Measurements from ENCODE around the gene ZNF831. TPM values are rescaled to one million over a fixed set of nuclear protein-coding genes. Genes with fewer than 3 reads are reported as not detected.

ZNF831 gene
- total RNA-seq, 1 experiment from 2014 or later = 0.15 TPM

GRCh38 chr20:59120491-59120890 lies 43.1 kb upstream of the ZNF831 start:
- ATAC-seq = no peak
- Histone ChIP-seq H2AFZ (ENCODE audit: low read depth, low read length, poor library complexity, severe bottlenecking) (no peak overlapping the region), H3K9me2 (ENCODE audit: insufficient read depth) (no peaks in the 10 kb centered on the region), H3K4me2 (ENCODE audit: low read length) (no peak overlapping the region), H3K4me3 (replicated peaks in 1 of 2; ENCODE audit: low read depth in 1 of 2, low read length in 2 of 2) (no peak overlapping the region), H3K36me3 (ENCODE audit: control insufficient read depth in 1 of 2, insufficient read depth in 2 of 2, low read length in 2 of 2) (no peaks in the 10 kb centered on the region), H4K20me1 (ENCODE audit: insufficient read depth) (no peaks in the 10 kb centered on the region), H3K27ac (ENCODE audit: low read depth, low read length) (no peak overlapping the region), H3K79me2 (ENCODE audit: insufficient read depth, low read length) (no peaks in the 10 kb centered on the region), H3K9me3 (ENCODE audit: control insufficient read depth in 1 of 2, insufficient read depth in 1 of 2, low read depth in 1 of 2, low read length in 2 of 2) (peaks cover 0 to 6% of the 10 kb centered on the region in 2 experiments; a peak in 1 of 4 replicates), H3K27me3 (ENCODE audit: insufficient read depth, low read length) (peaks cover 30% of the 10 kb centered on the region; the same call in 1 of the 2 replicates), H3K9ac (ENCODE audit: low read length) (no peak overlapping the region), H3K4me1 (ENCODE audit: control insufficient read depth in 1 of 2, insufficient read depth in 2 of 2, low read length in 2 of 2) (no peaks in the 10 kb centered on the region)
- no TSS peak for BruUV-seq (replicated peaks)
- DNase-seq (ENCODE audit: low read depth, low spot score) = no peak
- CTCF ChIA-PET = no interaction called here
- RAD21 ChIA-PET (ENCODE audit: low non-redundant PET in 1 of 2, low total read pairs in 2 of 2, uncharacterized antibody in 2 of 2, unreplicated experiment in 2 of 2) = no interaction called here
- POLR2A ChIA-PET = no interaction called here
- intact Hi-C loops (cut with micrococcal nuclease) = no loop called here
- TF ChIP-seq CTCF (IDR thresholded peaks at IDR 0.05 in 2 of 3, conservative IDR thresholded peaks at IDR 0.05 in 1 of 3; ENCODE audit: borderline replicate concordance in 1 of 3, insufficient read depth in 1 of 3, low read depth in 2 of 3, low read length in 2 of 3) = no peak
- no peak for TF ChIP-seq TCF7L2 (IDR thresholded peaks at IDR 0.05; ENCODE audit: borderline replicate concordance, extremely low read depth, insufficient read depth, insufficient read length)
- TF ChIP-seq ATF3 (IDR thresholded peaks at IDR 0.05) = no peak
- TF ChIP-seq EZH2phosphoT487 (IDR thresholded peaks at IDR 0.05; ENCODE audit: borderline replicate concordance) = no peak
- no peak for TF ChIP-seq POLR2AphosphoS5 (IDR thresholded peaks at IDR 0.05; ENCODE audit: low read depth, low read length)

- H3K9ac ChIP-seq (ENCODE audit: low read length) = no peak overlapping the region
- TF ChIP-seq SRF (IDR thresholded peaks at IDR 0.05; ENCODE audit: low read depth) = no peak
- intact Hi-C loops (cut with micrococcal nuclease) = no loop called here
- no peak overlapping the region for H3K4me3 ChIP-seq (replicated peaks in 1 of 2; ENCODE audit: low read depth in 1 of 2, low read length in 2 of 2)
- H2AFZ ChIP-seq (ENCODE audit: low read depth, low read length, poor library complexity, severe bottlenecking) = no peak overlapping the region
- BruUV-seq (replicated peaks) = no TSS peak
- H3K9me2 ChIP-seq (ENCODE audit: insufficient read depth) = no peaks in the 10 kb centered on the region
- no peak overlapping the region for H3K27ac ChIP-seq (ENCODE audit: low read depth, low read length)
- no peaks in the 10 kb centered on the region for H3K36me3 ChIP-seq (ENCODE audit: control insufficient read depth in 1 of 2, insufficient read depth in 2 of 2, low read length in 2 of 2)
- no peaks in the 10 kb centered on the region for H4K20me1 ChIP-seq (ENCODE audit: insufficient read depth)
- peaks cover 0 to 6% of the 10 kb centered on the region in 2 experiments; a peak in 1 of 4 replicates for H3K9me3 ChIP-seq (ENCODE audit: control insufficient read depth in 1 of 2, insufficient read depth in 1 of 2, low read depth in 1 of 2, low read length in 2 of 2)
- H3K79me2 ChIP-seq (ENCODE audit: insufficient read depth, low read length) = no peaks in the 10 kb centered on the region
- no peak for ATAC-seq
- no peak overlapping the region for H3K4me2 ChIP-seq (ENCODE audit: low read length)
- RAD21 ChIA-PET (ENCODE audit: low non-redundant PET in 1 of 2, low total read pairs in 2 of 2, uncharacterized antibody in 2 of 2, unreplicated experiment in 2 of 2) = no interaction called here
- DNase-seq (ENCODE audit: low read depth, low spot score) = no peak
- no peaks in the 10 kb centered on the region for H3K4me1 ChIP-seq (ENCODE audit: control insufficient read depth in 1 of 2, insufficient read depth in 2 of 2, low read length in 2 of 2)
- H3K27me3 ChIP-seq (ENCODE audit: insufficient read depth, low read length) = peaks cover 30% of the 10 kb centered on the region; the same call in 1 of the 2 replicates
- POLR2A ChIA-PET = no interaction called here
- CTCF ChIA-PET = no interaction called here
These were observed 42.7 kb upstream of the ZNF831 start for GRCh38 chr20:59120919-59121318.
